ENCODE results near the gene HSD17B3.
"Not testable (repeated sequence)": the region's sequence is repeated elsewhere in the genome, so short reads cannot be mapped to it uniquely, and the experiment has no call there.

Gene HSD17B3

DNA sequence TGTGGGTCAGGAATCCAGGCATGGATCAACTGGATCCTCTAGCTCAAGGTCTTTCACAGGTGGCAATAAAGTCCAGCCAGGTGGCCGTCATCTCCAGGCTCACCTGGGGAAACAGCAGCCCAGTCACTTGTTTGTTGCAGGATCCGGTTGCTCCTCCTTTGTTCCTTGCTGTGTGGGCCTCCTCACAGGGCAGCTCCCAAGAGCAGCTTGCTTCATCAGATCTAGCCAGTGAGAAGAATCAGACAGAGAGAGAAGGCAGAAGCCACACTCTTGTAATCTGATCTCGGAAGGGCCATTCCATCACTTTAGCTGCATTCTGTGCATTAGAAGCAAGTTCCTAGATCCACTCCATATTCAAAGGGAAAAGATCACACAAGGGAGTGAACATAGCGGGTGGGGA, 3.2 kb upstream of the HSD17B3 start:
- DNase-seq, result no peak

GRCh38 chr9:96304230-96304629, 2.3 kb upstream of the HSD17B3 start:
- DNase-seq, result no peak

DNA sequence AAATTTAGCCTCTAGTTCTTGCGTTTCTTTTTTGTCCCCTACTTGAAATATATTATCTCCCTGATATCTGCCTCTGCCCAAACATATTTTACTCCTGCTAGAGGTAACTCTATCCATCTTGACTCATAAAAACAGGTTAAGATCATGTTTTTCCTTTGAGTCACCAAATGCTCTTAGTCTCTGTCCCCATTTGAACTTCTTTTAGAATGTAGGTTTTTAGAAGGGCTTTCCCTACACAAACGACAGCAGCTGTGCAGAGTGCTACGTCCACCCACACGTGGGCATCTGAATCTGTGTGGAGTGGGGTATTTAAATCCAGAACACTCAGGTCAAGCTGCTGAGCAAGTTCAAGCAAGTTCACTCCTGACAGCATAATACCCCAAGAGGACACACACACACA, 2.2 kb downstream of the HSD17B3 start:
- DNase-seq, result no peak

GRCh38 chr9:96294159-96294545, 7.8 kb downstream of the HSD17B3 start:
- DNase-seq, result no peak

- DNase-seq, result no peak
These were observed 8.3 kb downstream of the HSD17B3 start for GRCh38 chr9:96293498-96294158.

GRCh38 chr9:96289392-96289791, 12.6 kb downstream of the HSD17B3 start:
- no peak for DNase-seq

DNA sequence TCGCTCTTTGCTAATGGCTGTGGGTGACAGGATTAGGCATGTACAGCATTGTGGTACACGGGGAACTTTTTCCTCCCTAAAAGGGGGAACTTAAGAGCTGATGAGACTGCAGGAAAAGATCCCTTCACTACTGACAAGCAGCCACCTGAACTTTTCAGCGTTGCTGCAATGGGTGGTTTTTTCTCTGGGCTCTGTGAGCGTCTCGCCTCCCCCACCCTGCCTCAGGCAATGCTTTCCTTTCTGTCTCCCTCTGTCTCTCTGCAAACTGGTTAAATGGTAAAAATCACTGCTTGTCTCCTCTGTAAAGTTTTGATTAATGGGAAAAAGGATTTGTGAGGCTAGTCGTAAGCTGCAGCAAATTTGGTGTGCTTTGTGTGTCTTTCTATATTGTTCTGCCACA, 20.3 kb downstream of the HSD17B3 start:
- DNase-seq, result no peak

DNA sequence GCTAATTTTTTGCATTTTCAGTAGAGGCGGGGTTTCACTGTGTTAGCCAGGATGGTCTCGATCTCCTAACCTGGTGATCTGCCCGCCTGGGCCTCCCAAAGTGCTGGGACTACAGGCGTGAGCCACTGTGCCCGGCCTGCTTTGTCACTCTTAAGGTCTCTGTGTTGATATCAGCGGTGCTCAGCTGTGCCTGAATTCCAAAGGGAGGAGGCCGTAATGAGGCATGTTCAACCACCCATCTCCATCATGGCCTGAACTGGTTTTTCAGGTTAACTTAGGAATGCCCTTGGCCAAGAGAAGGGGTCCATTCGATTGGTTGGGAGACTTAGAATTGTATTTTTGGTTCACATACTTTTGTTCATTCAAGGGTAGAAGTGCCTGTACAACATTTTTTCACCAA, 22.0 kb downstream of the HSD17B3 start:
- DNase-seq, result no peak

- DNase-seq, result no peak
These were observed 27.0 kb downstream of the HSD17B3 start for GRCh38 chr9:96274939-96275338.

GRCh38 chr9:96270236-96270744, 31.7 kb downstream of the HSD17B3 start:
- no peak for DNase-seq

GRCh38 chr9:96258967-96259366, 43.0 kb downstream of the HSD17B3 start:
- DNase-seq, result no peak

- DNase-seq, result no peak
These were observed 45.2 kb downstream of the HSD17B3 start for GRCh38 chr9:96256800-96257199.

DNA sequence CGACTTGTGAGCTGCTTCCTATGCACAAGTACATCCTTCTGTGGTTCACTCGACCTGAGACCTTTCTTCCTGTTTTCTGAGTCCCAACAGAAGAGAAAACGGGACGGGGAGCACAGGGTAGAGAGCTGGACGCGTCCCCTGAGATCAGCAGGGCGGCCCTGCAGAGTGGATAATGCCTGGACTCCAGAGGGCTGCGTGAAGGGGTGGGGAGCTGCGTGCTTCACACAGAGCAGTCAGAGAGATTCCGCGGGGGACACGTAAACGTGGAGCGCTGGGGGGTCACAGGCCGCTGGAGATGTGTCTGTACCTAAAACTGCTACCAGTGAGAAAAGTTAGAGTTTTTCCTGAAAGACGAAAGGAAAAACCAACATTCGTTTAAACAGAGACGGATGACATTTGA, 46.3 kb downstream of the HSD17B3 start:
- no peak for DNase-seq

DNA sequence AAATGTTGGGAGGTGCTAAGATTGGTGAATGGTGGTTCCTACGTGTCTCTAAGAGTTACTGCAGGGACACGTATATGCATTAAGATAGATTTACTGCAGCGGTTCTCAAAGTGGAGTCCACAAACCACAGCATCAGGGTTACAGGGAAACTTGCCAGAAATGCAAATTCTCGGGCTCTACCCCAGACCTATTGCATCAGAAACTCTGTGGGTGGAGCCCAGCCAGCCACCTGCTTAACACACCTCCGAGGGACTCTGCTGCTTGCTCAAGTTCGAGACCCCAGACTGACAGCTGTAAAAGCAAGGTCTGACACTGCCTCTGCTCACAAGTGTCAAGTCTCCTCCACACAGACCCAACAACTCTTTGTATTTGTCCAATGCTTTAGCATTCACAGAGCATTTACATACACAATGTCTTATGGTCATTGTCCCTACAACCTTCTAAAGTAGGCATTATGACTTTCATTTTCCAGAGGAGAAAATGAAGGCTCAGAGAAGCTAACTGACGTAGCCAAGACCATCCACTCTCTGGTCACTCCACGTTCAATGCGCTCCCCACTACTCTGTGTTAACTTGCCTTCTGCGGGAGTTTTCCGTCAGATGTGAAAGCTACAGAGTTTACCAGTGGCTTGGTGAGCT, 48.8 kb downstream of the HSD17B3 start:
- DNase-seq, result no peak

- no peak for DNase-seq
These were observed 50.5 kb downstream of the HSD17B3 start for GRCh38 chr9:96251451-96251850.

DNA sequence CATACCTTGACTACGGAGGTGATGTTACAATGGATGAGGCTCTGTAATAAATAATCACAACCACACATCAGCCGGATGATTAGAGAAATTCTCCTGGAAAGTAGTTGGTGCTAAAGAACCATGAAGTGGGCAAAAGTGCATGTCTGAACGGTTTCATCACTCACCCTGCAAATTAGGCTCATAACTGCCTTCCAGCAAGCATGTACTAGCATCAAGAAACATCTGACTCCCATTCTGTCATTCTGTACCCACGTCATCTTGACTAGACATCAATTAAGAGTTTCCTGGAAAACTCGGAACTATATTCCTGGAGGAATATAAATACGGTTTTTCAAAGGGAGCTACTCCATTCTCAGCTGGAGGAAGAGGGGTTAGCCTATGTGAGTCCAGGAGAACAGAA, 52.2 kb downstream of the HSD17B3 start:
- DNase-seq, result no peak

- DNase-seq, result no peak
These were observed 55.7 kb downstream of the HSD17B3 start for GRCh38 chr9:96246267-96246671.

DNA sequence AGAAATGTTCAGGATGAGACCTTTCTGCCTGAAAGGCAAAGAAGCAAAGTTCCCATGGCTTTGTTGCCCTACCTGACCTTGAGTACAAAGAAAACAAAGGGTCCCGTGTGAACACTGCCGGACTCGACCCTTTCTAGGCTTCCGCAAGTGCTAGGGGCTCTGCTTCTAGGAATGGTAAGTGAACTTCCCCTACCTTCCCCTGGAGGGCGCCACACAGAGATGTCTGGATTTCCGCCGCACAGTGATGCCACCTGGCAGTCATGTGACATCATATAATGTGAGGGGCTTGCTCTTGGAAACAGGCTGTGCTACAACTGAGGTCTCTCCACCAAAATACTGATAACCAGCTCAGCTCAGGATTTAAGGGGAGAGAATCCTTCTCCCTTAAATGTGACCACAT, 56.6 kb downstream of the HSD17B3 start:
- DNase-seq, result no peak

- no peak for DNase-seq
These were observed 58.2 kb downstream of the HSD17B3 start for GRCh38 chr9:96243778-96244177.

DNA sequence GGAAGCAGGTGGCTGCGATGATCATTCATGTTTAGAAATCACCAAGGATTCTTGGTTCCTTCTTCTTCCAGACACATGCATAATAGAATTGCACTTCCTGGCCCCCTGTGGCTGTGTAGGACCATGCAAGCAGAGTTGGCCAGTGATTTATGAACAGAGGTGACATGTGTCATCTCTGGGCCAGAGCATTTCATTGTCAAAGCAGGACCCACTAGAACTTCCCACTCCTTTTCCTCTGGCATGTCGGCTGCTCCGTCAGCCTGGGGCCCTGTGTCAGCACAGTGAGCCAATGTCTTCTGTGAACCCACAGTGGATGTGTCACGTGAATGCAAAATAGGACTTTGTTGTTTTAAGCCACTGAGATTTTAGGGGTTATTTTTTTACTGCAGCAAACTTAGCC, 59.2 kb downstream of the HSD17B3 start:
- no peak for DNase-seq

GRCh38 chr9:96241391-96241809, 60.6 kb downstream of the HSD17B3 start:
- DNase-seq, result no peak

GRCh38 chr9:96236854-96237550, 65.0 kb downstream of the HSD17B3 start:
- no peak for DNase-seq

GRCh38 chr9:96236337-96236736, 65.6 kb downstream of the HSD17B3 start:
- not testable (repeated sequence) for DNase-seq

All from NCI-H2081 treated with DMSO at 0.1 percent for 48 hours (cell line).